H1 (cell line): ENCODE data around the gene ACTN4. TPM values are rescaled to one million over a fixed set of nuclear protein-coding genes. Genes with fewer than 3 reads are reported as not detected.

ENCODE experiments used
- ATF3 ChIP-seq: IDR thresholded peaks from 2 replicates; pipeline ENCODE4 v1.6.1; 2011; ENCODE audit warnings: low read depth, mild to moderate bottlenecking, low read length; ENCODE audit not compliant: insufficient read depth
- CHD1 ChIP-seq: IDR thresholded peaks from 2 replicates; pipeline ENCODE4 v1.6.1; 2012; ENCODE audit warnings: low read depth, low read length, improper control_type of control experiment
- MAX ChIP-seq: IDR thresholded peaks from 2 replicates; pipeline ENCODE4 v1.6.1; 2012; ENCODE audit warnings: inconsistent platforms
- SP2 ChIP-seq: IDR thresholded peaks from 2 replicates; pipeline ENCODE4 v1.6.1; 2012; ENCODE audit warnings: mild to moderate bottlenecking, low read length, inconsistent platforms
- YY1 ChIP-seq: IDR thresholded peaks from 2 replicates; pipeline ENCODE4 v1.6.1; 2011; ENCODE audit warnings: low read depth, mild to moderate bottlenecking, low read length
- ZNF274 ChIP-seq: IDR thresholded peaks from 2 replicates; pipeline ENCODE4 v1.7.0; 2012; ENCODE audit warnings: low read length, borderline replicate concordance; ENCODE audit errors: extremely low read depth
- polyA plus RNA-seq, 7 experiments: library from polyadenylated mRNA; depleted of rRNA in 3 of 7; stranded (reverse) in 5 of 7; unstranded in 2 of 7; fragments of >200 nt in 5 of 7; fragments of 200-250 nt in 2 of 7; gene quantifications; 1 replicate in 5 of 7; 2 replicates in 1 of 7; 4 replicates in 1 of 7; pipeline versions ENCODE4 v1.2.1 to v1.2.3, GENCODE V29; 2011 to 2013; ENCODE audit warnings: missing spikeins in 2 of 7, mixed read lengths in 2 of 7
- total RNA-seq: library from RNA; stranded (reverse); fragmentation: NEBNext Ultra II Directional; extraction: Animal tissue kit (Norgen Biotek cat#: 25700); gene quantifications from 2 replicates; pipeline ENCODE4 v1.2.1, GENCODE V29; 2021

The ACTN4 gene
- total and polyA plus RNA-seq, 2 of the 8 experiments (the other 6 are each of a cell fraction or from before 2014, with no cell fraction given), result 211 to 520 TPM

- TF ChIP-seq YY1 (no peak), CHD1 (no peak), MAX (no peak), ZNF274 (no peak), ATF3 (no peak), SP2 (no peak)
Measured at GRCh38 chr19:38726761-38727301, 79.4 kb downstream of the ACTN4 start (continued).
